Measurements from ENCODE around the gene DNAAF5. TPM values are rescaled to one million over a fixed set of nuclear protein-coding genes. Genes with fewer than 3 reads are reported as not detected.

DNAAF5 gene
- total and polyA plus RNA-seq, 7 experiments from 2014 or later = 4.0 to 25.7 (median 13.4) TPM

GRCh38 chr7:815284-816216 lies 89.1 kb downstream of the DNAAF5 start:
- intact Hi-C loops (cut with micrococcal nuclease) = loop anchor here (1.0 to 10.0 kb wide), 12 partner anchors 17 to 1539 kb away; partner anchors contain the start of genes DNAAF5 (in 2 of the 2), COX19 (in 1 of the 2), EIF3B (in 1 of the 2) and GET4 (in 1 of the 2)
- peaks cover 43 to 65% (median 56%) of the 10 kb centered on the region in 7 donors for H3K4me1 Mint-ChIP-seq
- no peaks in the 10 kb centered on the region for H3K36me3 ChIP-seq (ENCODE audit: control insufficient read depth in 2 of 3, insufficient read depth in 3 of 3, low read length in 3 of 3)
- peak overlapping the region; percentile 83 to 98 (median 88) for H3K4me3 Mint-ChIP-seq
- no peaks in the 10 kb centered on the region for H3K9me3 Mint-ChIP-seq
- DNase-seq (peak in 5 of 9 donors; percentile 18 to 34 (median 20)), ATAC-seq (no peak)
- peak overlapping the region; percentile 52 for H3K4me3 ChIP-seq (ENCODE audit: low read length)
- H3K9me3 ChIP-seq (ENCODE audit: control insufficient read depth in 2 of 3, low read length in 3 of 3) = no peaks in the 10 kb centered on the region
- POLR2A ChIA-PET = interaction anchor here (1.2 to 5.0 kb wide), 4 partner anchors 13 to 95 kb away, joined by 4 to 36 read pairs (median 18); partner anchors contain the start of genes GET4 and SUN1
- H3K4me1 ChIP-seq (ENCODE audit: control insufficient read depth in 2 of 2, insufficient read depth in 2 of 2, low read length in 2 of 2) = peaks cover 27 to 32% of the 10 kb centered on the region in 2 donors
- H3K27me3 Mint-ChIP-seq = peaks cover 0 to 47% (median 0%) of the 10 kb centered on the region in 5 donors
- CTCF ChIA-PET = interaction anchor here (0.6 kb wide), 1 partner anchor 16 kb away, joined by 5 read pairs; no protein-coding TSS in a partner anchor
- H3K36me3 Mint-ChIP-seq = peaks cover 0 to 18% (median 3%) of the 10 kb centered on the region in 5 donors
- peak overlapping the region; percentile 58 to 91 (median 81) for H3K27ac Mint-ChIP-seq
- peak overlapping the region; percentile 59 for H3K27ac ChIP-seq (ENCODE audit: low read depth, low read length)
- H3K27me3 ChIP-seq (ENCODE audit: control insufficient read depth in 2 of 2, insufficient read depth in 2 of 2, low read length in 2 of 2) = no peaks in the 10 kb centered on the region

DNA sequence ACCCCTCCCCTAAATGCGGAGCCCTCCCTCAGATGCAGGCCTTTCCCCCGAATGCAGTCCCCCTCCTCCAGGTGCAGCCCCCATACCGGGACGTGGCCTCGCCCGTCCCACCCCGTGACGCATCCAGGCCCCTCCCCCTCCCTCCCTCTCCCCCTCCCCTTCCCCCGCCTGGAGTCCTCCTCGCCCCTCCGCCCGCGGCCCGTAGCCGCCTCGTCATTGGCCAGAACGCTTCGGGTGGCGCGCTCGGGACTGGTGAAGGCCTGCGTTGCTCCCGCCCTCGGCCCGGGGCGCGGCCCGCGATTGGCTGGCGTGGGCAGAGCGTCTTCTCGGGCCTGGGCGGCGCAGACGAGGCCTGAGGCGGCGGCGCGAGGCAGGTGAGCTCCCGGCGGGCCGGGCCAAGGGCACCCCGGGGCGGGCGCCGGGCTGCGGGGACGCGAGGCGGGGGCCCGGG lies 89.8 kb downstream of the DNAAF5 start:
- peak; percentile 98 for ATAC-seq
- peaks cover 45 to 72% (median 61%) of the 10 kb centered on the region in 7 donors for H3K4me1 Mint-ChIP-seq
- Histone ChIP-seq H3K27me3 (ENCODE audit: control insufficient read depth in 2 of 2, insufficient read depth in 2 of 2, low read length in 2 of 2) (no peaks in the 10 kb centered on the region), H3K36me3 (ENCODE audit: control insufficient read depth in 2 of 3, insufficient read depth in 3 of 3, low read length in 3 of 3) (no peaks in the 10 kb centered on the region), H3K4me3 (ENCODE audit: low read length) (peak overlapping the region; percentile 52), H3K9me3 (ENCODE audit: control insufficient read depth in 2 of 3, low read length in 3 of 3) (no peaks in the 10 kb centered on the region), H3K27ac (ENCODE audit: low read depth, low read length) (peak overlapping the region; percentile 59), H3K4me1 (ENCODE audit: control insufficient read depth in 2 of 2, insufficient read depth in 2 of 2, low read length in 2 of 2) (peaks cover 27 to 32% of the 10 kb centered on the region in 2 donors)
- peaks cover 0 to 21% (median 7%) of the 10 kb centered on the region in 5 donors for H3K36me3 Mint-ChIP-seq
- intact Hi-C loops (cut with micrococcal nuclease) = loop anchor here (1.0 to 10.0 kb wide), 12 partner anchors 16 to 1538 kb away; partner anchors contain the start of genes DNAAF5 (in 2 of the 2), COX19 (in 1 of the 2), EIF3B (in 1 of the 2) and GET4 (in 1 of the 2)
- H3K27me3 Mint-ChIP-seq = peaks cover 0 to 42% (median 0%) of the 10 kb centered on the region in 5 donors
- ChIA-PET POLR2A (interaction anchor here (1.2 to 5.0 kb wide), 5 partner anchors 12 to 344 kb away, joined by 3 to 30 read pairs (median 16); partner anchors contain the start of genes GET4, SUN1 and ZFAND2A), CTCF (no interaction called here)
- peak overlapping the region in 3 of 9 donors; percentile 9 to 85 (median 65) for H3K27ac Mint-ChIP-seq
- H3K4me3 Mint-ChIP-seq = peak overlapping the region; percentile 60 to 98 (median 88)
- DNase-seq = peak; percentile 95 to 98 (median 97)
- H3K9me3 Mint-ChIP-seq = no peaks in the 10 kb centered on the region

DNA sequence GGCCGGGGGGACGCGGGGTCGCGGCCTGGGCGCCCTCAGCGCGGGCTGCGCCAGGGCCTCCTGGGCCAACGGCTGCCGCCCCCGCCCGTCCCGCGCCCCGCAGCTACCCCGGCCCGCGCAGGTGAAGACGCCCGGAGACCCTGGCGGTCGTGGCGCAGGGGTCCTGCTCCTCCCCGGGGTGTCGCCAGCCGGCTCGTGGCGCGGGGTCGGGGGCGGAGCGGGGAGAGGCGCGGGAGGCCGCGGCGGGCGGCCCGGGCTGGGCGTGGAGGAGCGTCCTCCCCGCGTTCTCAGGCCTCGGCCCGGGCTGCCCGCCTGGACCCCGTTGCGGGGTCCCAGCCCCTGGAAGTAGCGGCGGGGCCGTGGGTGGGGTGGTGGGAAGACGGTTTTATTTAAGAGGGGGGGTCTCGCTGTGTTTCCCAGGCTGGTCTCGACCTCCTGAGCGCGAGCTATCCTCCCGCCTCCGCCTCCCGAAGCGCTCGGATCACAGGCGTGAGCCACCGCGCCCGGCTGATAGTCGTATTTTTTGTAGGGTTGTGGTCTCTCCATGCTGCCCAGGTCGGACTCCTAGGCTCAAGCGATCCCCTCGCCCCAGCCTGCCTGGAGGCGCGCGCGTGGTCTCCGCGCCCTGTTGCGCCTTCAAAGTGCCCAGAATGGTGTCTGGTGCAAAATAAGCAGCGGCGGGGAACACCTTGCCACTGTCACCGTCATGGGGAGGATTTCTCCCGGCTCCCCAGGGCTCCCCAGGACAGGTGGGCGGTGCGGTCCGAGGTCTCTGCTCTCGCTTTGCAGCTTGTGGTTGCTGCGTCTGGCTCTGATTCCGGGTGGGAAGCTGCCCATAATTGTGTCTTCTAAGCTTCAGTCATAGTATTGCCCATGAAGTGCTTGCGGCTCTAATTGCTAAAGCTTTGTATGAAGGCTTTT lies 90.5 kb downstream of the DNAAF5 start:
- Histone ChIP-seq H3K9me3 (ENCODE audit: control insufficient read depth in 2 of 3, low read length in 3 of 3) (no peaks in the 10 kb centered on the region), H3K4me3 (ENCODE audit: low read length) (peak overlapping the region; percentile 57), H3K36me3 (ENCODE audit: control insufficient read depth in 2 of 3, insufficient read depth in 3 of 3, low read length in 3 of 3) (no peaks in the 10 kb centered on the region), H3K27me3 (ENCODE audit: control insufficient read depth in 2 of 2, insufficient read depth in 2 of 2, low read length in 2 of 2) (no peaks in the 10 kb centered on the region), H3K27ac (ENCODE audit: low read depth, low read length) (peak overlapping the region; percentile 85), H3K4me1 (ENCODE audit: control insufficient read depth in 2 of 2, insufficient read depth in 2 of 2, low read length in 2 of 2) (peaks cover 25 to 26% of the 10 kb centered on the region in 2 donors)
- Mint-ChIP-seq H3K4me3 (peak overlapping the region; percentile 89 to 98 (median 96)), H3K27ac (peak overlapping the region; percentile 29 to 96 (median 92)), H3K27me3 (peaks cover 0 to 36% (median 0%) of the 10 kb centered on the region in 5 donors), H3K4me1 (peaks cover 48 to 75% (median 64%) of the 10 kb centered on the region in 7 donors), H3K36me3 (peaks cover 0 to 21% (median 7%) of the 10 kb centered on the region in 5 donors), H3K9me3 (no peaks in the 10 kb centered on the region)
- ATAC-seq = no peak
- intact Hi-C loops (cut with micrococcal nuclease) = loop anchor here (1.0 to 10.0 kb wide), 13 partner anchors 15 to 1538 kb away; partner anchors contain the start of genes DNAAF5 (in 2 of the 2), GET4 (in 2 of the 2), COX19 (in 1 of the 2) and EIF3B (in 1 of the 2)
- peak in 5 of 9 donors; percentile 15 to 61 (median 24) for DNase-seq
- POLR2A ChIA-PET = interaction anchor here (0.6 to 5.0 kb wide), 8 partner anchors 11 to 687 kb away, joined by 3 to 30 read pairs (median 4); partner anchors contain the start of genes GET4, SUN1 and ZFAND2A
- CTCF ChIA-PET = interaction anchor here (1.4 kb wide), 1 partner anchor 18 kb away, joined by 4 read pairs; no protein-coding TSS in a partner anchor

DNA sequence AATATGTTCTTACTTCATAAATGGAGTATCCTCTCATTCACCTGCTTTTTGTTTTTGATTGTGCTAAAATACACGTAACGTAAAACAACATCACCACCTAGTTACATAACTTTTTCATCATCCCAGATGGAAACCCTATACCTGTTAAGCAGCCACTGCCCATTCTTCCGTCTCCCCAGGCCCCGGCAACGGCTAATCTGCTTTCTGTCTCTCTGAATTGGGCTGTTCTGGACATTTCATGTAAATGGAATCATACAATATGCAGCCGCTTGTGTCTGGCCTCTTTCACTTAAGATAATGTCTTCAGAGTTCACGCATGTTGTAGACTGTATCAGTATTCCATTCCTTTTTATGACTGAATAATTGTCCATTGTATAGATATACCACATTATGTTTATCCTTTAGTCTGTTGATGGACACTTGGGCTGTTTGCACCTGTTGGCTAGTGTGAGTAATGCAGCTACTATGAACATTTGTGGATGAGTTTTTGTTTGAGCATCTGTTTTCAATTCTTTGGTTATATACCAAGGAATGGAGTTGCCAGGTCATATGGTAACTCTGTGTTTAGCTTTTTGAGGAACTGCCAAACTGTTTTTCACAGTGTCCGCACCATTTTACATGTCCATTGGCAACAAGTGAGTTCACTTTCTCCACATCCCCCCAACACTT lies 91.7 kb downstream of the DNAAF5 start:
- H3K9me3 ChIP-seq (ENCODE audit: control insufficient read depth in 2 of 3, low read length in 3 of 3) = no peaks in the 10 kb centered on the region
- peaks cover 0 to 7% (median 0%) of the 10 kb centered on the region in 3 experiments for H3K36me3 ChIP-seq (ENCODE audit: control insufficient read depth in 2 of 3, insufficient read depth in 3 of 3, low read length in 3 of 3)
- H3K4me3 Mint-ChIP-seq = peak overlapping the region; percentile 89 to 98 (median 96)
- ATAC-seq = no peak
- peaks cover 44 to 76% (median 67%) of the 10 kb centered on the region in 7 donors for H3K4me1 Mint-ChIP-seq
- intact Hi-C loops (cut with micrococcal nuclease) = loop anchor here (5.0 to 10.0 kb wide), 5 partner anchors 203 to 1537 kb away; partner anchors contain the start of gene EIF3B (in 1 of the 2)
- H3K4me1 ChIP-seq (ENCODE audit: control insufficient read depth in 2 of 2, insufficient read depth in 2 of 2, low read length in 2 of 2) = peaks cover 13 to 18% of the 10 kb centered on the region in 2 donors
- peak overlapping the region; percentile 57 for H3K4me3 ChIP-seq (ENCODE audit: low read length)
- H3K36me3 Mint-ChIP-seq = peaks cover 0 to 21% (median 12%) of the 10 kb centered on the region in 5 donors
- H3K27ac Mint-ChIP-seq = peak overlapping the region in 8 of 9 donors; percentile 29 to 96 (median 92)
- peak in 1 of 9 donors; percentile 24 for DNase-seq
- H3K27ac ChIP-seq (ENCODE audit: low read depth, low read length) = no peak overlapping the region
- H3K9me3 Mint-ChIP-seq = no peaks in the 10 kb centered on the region
- H3K27me3 Mint-ChIP-seq = peaks cover 0 to 29% (median 0%) of the 10 kb centered on the region in 5 donors
- H3K27me3 ChIP-seq (ENCODE audit: control insufficient read depth in 2 of 2, insufficient read depth in 2 of 2, low read length in 2 of 2) = no peaks in the 10 kb centered on the region
- ChIA-PET CTCF (interaction anchor here (1.4 kb wide), 1 partner anchor 19 kb away, joined by 4 read pairs; no protein-coding TSS in a partner anchor), POLR2A (interaction anchor here (0.6 to 5.0 kb wide), 6 partner anchors 10 to 686 kb away, joined by 3 to 30 read pairs (median 10); partner anchors contain the start of genes GET4, SUN1 and ZFAND2A)

GRCh38 chr7:820341-820740 lies 93.8 kb downstream of the DNAAF5 start:
- ATAC-seq (no peak), DNase-seq (no peak)
- Mint-ChIP-seq H3K4me3 (peak overlapping the region in 4 of 10 donors; percentile 2 to 42 (median 22)), H3K36me3 (peaks cover 0 to 26% (median 15%) of the 10 kb centered on the region in 5 donors), H3K27me3 (peaks cover 0 to 9% (median 0%) of the 10 kb centered on the region in 5 donors), H3K27ac (peak overlapping the region in 2 of 9 donors; percentile 1 to 32), H3K4me1 (peaks cover 40 to 79% (median 71%) of the 10 kb centered on the region in 7 donors), H3K9me3 (no peaks in the 10 kb centered on the region)
- no peak overlapping the region for H3K4me3 ChIP-seq (ENCODE audit: low read length)
- peaks cover 0 to 17% (median 0%) of the 10 kb centered on the region in 3 experiments for H3K36me3 ChIP-seq (ENCODE audit: control insufficient read depth in 2 of 3, insufficient read depth in 3 of 3, low read length in 3 of 3)
- H3K27me3 ChIP-seq (ENCODE audit: control insufficient read depth in 2 of 2, insufficient read depth in 2 of 2, low read length in 2 of 2) = no peaks in the 10 kb centered on the region
- CTCF ChIA-PET = no interaction called here
- no peak overlapping the region for H3K27ac ChIP-seq (ENCODE audit: low read depth, low read length)
- intact Hi-C loops (cut with micrococcal nuclease) = no loop called here
- POLR2A ChIA-PET = interaction anchor here (5.0 kb wide), 1 partner anchor 56 kb away, joined by 19 read pairs; the partner anchor contains the start of gene GET4
- no peaks in the 10 kb centered on the region for H3K9me3 ChIP-seq (ENCODE audit: control insufficient read depth in 2 of 3, low read length in 3 of 3)
- H3K4me1 ChIP-seq (ENCODE audit: control insufficient read depth in 2 of 2, insufficient read depth in 2 of 2, low read length in 2 of 2) = peaks cover 5 to 12% of the 10 kb centered on the region in 2 donors
